ENCODE results near the gene FAM174C.

Gene FAM174C

GRCh38 chr19:1232652-1233072, 42.7 kb upstream of the FAM174C start:
- DNase-seq (ENCODE audit: extremely low spot score) = no peak
- ChIA-PET CTCF (interaction anchor here (0.6 kb wide), 1 partner anchor 15 kb away, joined by 5 read pairs; no protein-coding TSS in a partner anchor), POLR2A (interaction anchor here (1.1 kb wide), 1 partner anchor 36 kb away, joined by 4 read pairs; the partner anchor contains the start of gene CIRBP)
- TF ChIP-seq SUZ12 (IDR thresholded peaks at IDR 0.05) = no peak
- TF ChIP-seq CTBP1 (IDR thresholded peaks at IDR 0.05; ENCODE audit: borderline replicate concordance) = no peak
- no peak for TF ChIP-seq L3MBTL2 (conservative IDR thresholded peaks at IDR 0.05)

DNA sequence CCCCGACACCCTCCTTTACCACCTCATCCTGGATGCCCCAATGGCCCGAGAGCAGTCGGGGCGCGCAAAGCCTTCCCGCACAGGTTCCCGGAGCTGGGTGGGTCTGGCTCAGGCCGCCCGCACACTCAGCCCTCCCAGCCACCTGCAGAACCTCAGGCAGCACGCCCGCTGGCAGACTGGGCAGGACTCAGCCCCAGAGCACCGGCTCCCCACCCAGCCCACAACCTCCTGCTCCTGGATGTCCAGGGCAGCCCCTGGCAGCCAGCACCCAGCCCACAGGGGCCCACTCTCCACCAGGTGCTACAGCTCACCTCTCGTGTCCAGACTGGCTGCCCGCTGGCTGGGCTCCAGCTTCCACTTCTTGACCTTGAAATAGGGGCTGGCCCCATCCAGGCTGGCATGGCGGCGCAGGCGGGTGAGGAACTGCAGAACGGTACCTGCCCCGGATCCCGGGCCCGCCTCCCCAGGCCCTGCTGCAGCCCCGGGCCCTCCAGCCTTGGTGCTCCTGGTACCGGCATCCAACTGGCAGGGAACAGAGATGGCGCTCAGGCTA, 42.1 kb upstream of the FAM174C start:
- CTCF ChIA-PET = no interaction called here
- POLR2A ChIA-PET = interaction anchor here (1.1 kb wide), 1 partner anchor 36 kb away, joined by 4 read pairs; the partner anchor contains the start of gene CIRBP
- no peak for DNase-seq (ENCODE audit: extremely low spot score)
- TF ChIP-seq BHLHE40 (IDR thresholded peaks at IDR 0.05; ENCODE audit: borderline replicate concordance) (no peak), FOXK2 (IDR thresholded peaks at IDR 0.05) (no peak)

DNA sequence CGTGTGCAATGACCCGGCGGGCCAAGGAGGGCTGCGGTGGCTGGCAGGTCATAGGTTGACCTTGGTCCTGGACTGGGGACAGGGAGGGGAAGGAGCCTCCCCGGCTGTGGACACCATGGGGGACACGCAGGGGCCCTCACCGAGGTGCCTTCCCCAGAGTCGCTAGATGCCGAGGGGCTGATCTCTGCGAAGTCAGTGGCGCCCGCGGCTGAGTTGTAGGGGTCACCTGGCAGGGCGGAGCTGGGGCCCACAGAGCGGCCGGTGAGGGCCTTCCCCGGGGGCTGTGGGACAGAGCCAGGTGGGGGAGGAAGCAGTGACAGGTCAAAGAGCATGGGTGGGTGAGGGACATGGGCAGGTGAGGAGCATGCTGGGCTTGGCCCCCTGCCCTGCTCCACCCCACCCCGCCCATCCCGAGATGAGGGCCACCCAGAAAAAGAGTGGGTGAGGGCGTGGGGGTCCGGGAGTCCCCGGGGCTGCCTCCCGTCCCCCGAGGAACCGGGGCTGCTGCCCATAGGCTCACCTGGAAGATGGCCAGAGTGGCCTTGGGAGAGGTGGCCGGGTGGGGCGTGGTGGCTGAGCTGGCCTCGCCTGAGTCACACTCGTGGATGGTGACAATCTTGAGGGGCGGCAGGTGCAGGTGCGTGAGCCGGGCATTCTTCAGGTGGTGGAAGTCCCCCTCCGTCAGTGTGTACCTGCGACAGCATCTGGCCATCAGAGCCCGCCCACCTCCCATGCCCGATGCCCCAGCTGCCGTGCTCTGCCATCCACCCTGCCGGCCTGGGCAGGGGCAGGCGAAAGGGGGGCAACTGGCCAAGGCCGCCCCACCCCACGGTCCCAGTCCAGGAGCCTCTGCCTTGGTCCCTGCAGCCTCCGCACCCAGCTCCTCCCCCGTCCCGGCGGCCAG, 41.0 kb upstream of the FAM174C start:
- POLR2A ChIA-PET = no interaction called here
- CTCF ChIA-PET = no interaction called here
- no peak for DNase-seq (ENCODE audit: extremely low spot score)
- TF ChIP-seq L3MBTL2 (conservative IDR thresholded peaks at IDR 0.05) (no peak), FOXA1 (IDR thresholded peaks at IDR 0.05) (no peak)

DNA sequence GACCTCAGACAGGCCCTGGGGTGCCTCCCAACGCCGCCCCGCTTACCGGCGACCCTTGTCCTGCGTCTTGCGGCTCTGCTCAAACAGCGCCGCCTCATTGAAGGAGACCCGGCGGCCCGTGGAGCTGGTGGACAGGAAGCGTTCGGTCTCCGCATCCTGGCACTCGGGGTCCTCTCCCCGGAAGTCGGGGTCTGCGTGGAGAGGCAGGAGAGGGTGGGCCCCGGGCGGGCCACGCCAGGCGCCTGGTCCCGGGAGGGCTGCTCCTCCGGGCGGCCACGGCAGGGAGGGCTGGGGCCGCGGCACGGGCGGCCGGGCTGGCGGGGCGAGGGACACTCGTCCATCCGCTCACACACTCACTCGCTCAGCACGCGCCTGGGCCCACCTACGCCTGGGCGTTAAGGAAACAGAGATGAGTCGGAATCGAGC, 40.4 kb upstream of the FAM174C start:
- CTCF ChIA-PET = no interaction called here
- no peak for TF ChIP-seq ARNT (IDR thresholded peaks at IDR 0.05)
- no peak for TF ChIP-seq NFRKB (IDR thresholded peaks at IDR 0.05)
- no peak for TF ChIP-seq SP1 (IDR thresholded peaks at IDR 0.05)
- no peak for TF ChIP-seq LEF1 (IDR thresholded peaks at IDR 0.05; ENCODE audit: borderline replicate concordance)
- TF ChIP-seq BHLHE40 (IDR thresholded peaks at IDR 0.05; ENCODE audit: borderline replicate concordance) = no peak
- no peak for TF ChIP-seq CTBP1 (IDR thresholded peaks at IDR 0.05; ENCODE audit: borderline replicate concordance)
- no peak for TF ChIP-seq FOXA1 (IDR thresholded peaks at IDR 0.05)
- no peak for TF ChIP-seq TARDBP (IDR thresholded peaks at IDR 0.05)
- no peak for TF ChIP-seq ZNF384 (IDR thresholded peaks at IDR 0.05)
- no peak for TF ChIP-seq SUZ12 (IDR thresholded peaks at IDR 0.05)
- no peak for TF ChIP-seq HDGF (IDR thresholded peaks at IDR 0.05; ENCODE audit: borderline replicate concordance)
- no peak for TF ChIP-seq FOXK2 (IDR thresholded peaks at IDR 0.05)
- TF ChIP-seq PKNOX1 (IDR thresholded peaks at IDR 0.05) = no peak
- TF ChIP-seq ELF4 (IDR thresholded peaks at IDR 0.05) = no peak
- DNase-seq (ENCODE audit: extremely low spot score) = no peak
- POLR2A ChIA-PET = no interaction called here

DNA sequence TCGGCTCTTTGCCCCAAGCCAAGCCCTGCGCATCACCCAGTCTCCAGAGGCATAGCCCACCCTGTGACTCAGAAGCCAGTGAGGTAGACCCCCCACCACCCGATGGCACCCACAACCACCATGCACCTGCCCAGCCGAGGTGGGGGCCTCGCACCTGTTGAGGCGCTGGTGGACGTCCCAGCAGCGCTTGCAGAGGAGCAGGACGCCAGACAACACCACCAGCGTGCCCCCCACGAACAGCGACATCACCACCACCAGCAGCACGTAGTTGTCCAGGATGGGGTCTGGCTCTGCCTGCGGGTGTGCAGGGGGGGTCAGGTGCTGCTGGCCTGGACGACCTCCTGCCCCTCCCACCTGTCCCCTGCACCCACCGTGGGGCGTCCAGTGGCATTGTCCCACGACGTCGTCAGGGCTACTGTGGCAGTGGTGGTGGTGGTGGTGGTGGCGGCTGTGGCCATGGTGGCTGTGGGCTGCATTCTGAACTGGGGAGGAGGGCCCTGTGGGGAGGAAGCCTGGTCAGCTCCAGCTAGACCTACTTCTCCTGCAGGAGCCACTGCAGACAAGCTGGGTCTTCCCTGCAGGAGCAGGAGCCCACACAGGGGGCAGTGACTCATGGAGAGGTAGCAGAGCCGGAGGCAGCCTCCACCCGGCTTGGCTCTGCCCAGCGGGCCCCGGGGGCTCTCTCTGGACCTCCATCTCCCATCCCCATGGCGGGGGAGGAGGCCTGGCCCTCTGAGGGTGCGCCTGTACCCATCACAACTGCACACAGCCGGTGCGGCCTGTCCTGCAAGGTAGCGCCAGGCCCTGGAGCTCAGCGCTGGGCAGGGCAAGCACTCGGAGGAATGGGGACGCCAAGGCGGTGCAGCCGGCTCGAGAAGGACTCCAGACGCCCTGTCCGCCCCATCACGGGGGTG, 39.4 kb upstream of the FAM174C start:
- ChIA-PET POLR2A (interaction anchor here (1.0 kb wide), 1 partner anchor 33 kb away, joined by 3 read pairs; no protein-coding TSS in a partner anchor), CTCF (interaction anchor here (1.3 kb wide), 1 partner anchor 15 kb away, joined by 3 read pairs; no protein-coding TSS in a partner anchor)
- DNase-seq (ENCODE audit: extremely low spot score) = no peak
- TF ChIP-seq LEF1 (IDR thresholded peaks at IDR 0.05; ENCODE audit: borderline replicate concordance) (no peak), TARDBP (IDR thresholded peaks at IDR 0.05) (no peak), ZNF384 (IDR thresholded peaks at IDR 0.05) (no peak)

DNA sequence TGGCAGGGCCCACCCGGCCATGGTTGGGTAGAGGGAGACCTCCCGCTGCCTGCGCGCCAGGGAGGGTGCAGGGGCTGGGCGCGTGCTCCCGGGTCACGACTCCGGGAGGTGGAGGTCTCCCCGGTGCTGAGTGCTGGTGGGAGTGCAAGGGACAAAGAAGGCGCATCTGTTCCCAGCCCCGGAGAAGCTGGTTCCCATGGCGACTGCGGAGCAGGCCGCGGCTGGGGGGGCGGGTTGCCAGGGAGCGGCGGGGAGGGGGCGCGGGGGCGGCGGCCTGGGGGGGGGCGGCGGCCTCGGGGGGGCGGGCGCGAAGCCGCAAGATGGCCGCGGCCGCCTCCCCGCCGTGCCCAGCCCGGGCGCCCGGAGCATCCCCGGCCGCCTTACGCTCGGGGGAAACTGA, 38.8 kb upstream of the FAM174C start:
- ChIA-PET POLR2A (interaction anchor here (1.0 kb wide), 1 partner anchor 32 kb away, joined by 3 read pairs; no protein-coding TSS in a partner anchor), CTCF (interaction anchor here (1.3 kb wide), 1 partner anchor 16 kb away, joined by 3 read pairs; no protein-coding TSS in a partner anchor)
- no peak for TF ChIP-seq ARNT (IDR thresholded peaks at IDR 0.05)
- TF ChIP-seq LEF1 (IDR thresholded peaks at IDR 0.05; ENCODE audit: borderline replicate concordance) = no peak
- TF ChIP-seq HDGF (IDR thresholded peaks at IDR 0.05; ENCODE audit: borderline replicate concordance) = no peak
- no peak for TF ChIP-seq CTBP1 (IDR thresholded peaks at IDR 0.05; ENCODE audit: borderline replicate concordance)
- TF ChIP-seq TARDBP (IDR thresholded peaks at IDR 0.05) = no peak
- no peak for TF ChIP-seq FOXK2 (IDR thresholded peaks at IDR 0.05)
- no peak for TF ChIP-seq FOXM1 (IDR thresholded peaks at IDR 0.05; ENCODE audit: borderline replicate concordance)
- no peak for TF ChIP-seq ZNF384 (IDR thresholded peaks at IDR 0.05)
- no peak for TF ChIP-seq SP1 (IDR thresholded peaks at IDR 0.05)
- no peak for TF ChIP-seq L3MBTL2 (conservative IDR thresholded peaks at IDR 0.05)
- TF ChIP-seq PKNOX1 (IDR thresholded peaks at IDR 0.05) = no peak
- no peak for TF ChIP-seq FOXA1 (IDR thresholded peaks at IDR 0.05)
- TF ChIP-seq NFRKB (IDR thresholded peaks at IDR 0.05) = no peak
- no peak for TF ChIP-seq SUZ12 (IDR thresholded peaks at IDR 0.05)
- no peak for TF ChIP-seq BHLHE40 (IDR thresholded peaks at IDR 0.05; ENCODE audit: borderline replicate concordance)
- no peak for TF ChIP-seq ELF4 (IDR thresholded peaks at IDR 0.05)
- no peak for DNase-seq (ENCODE audit: extremely low spot score)
